HEK293 (cell line): ENCODE data around the gene DLX2.

Source experiments
- EGR2 ChIP-seq: fragments of 450-650 bp; formaldehyde crosslinking; IDR thresholded peaks from 2 replicates; pipeline ENCODE4 v1.5.1; 2016; ENCODE audit warnings: low read depth, missing biosample characterization, missing genetic modification characterization
- FEZF1 ChIP-seq: fragments of 450-650 bp; formaldehyde crosslinking; IDR thresholded peaks from 2 replicates; pipeline ENCODE4 v1.5.1; 2016; ENCODE audit warnings: missing biosample characterization, missing genetic modification characterization
- KLF7 ChIP-seq: fragments of 450-650 bp; formaldehyde crosslinking; IDR thresholded peaks from 2 replicates; pipeline ENCODE4 v1.5.1; 2016; ENCODE audit warnings: missing biosample characterization, missing genetic modification characterization, borderline replicate concordance
- MEIS1 ChIP-seq: sonication (generic); formaldehyde crosslinking; IDR thresholded peaks from 2 replicates; pipeline ENCODE4 v1.8.1; 2022; ENCODE audit warnings: missing genetic modification reagents, mild to moderate bottlenecking, borderline replicate concordance
- MYNN ChIP-seq: fragments of 450-650 bp; formaldehyde crosslinking; IDR thresholded peaks from 2 replicates; pipeline ENCODE4 v1.5.1; 2016; ENCODE audit warnings: missing biosample characterization, missing genetic modification characterization, borderline replicate concordance
- ZBTB10 ChIP-seq: fragments of 450-650 bp; formaldehyde crosslinking; IDR thresholded peaks from 2 replicates; pipeline ENCODE4 v1.5.1; 2016; ENCODE audit warnings: missing biosample characterization, missing genetic modification characterization
- ZFP3 ChIP-seq: fragments of 450-650 bp; formaldehyde crosslinking; IDR thresholded peaks from 2 replicates; pipeline ENCODE4 v1.5.1; 2016; ENCODE audit warnings: low read depth, missing biosample characterization, missing genetic modification characterization
- ZFP69B ChIP-seq: fragments of 450-650 bp; formaldehyde crosslinking; IDR thresholded peaks from 2 replicates; pipeline ENCODE4 v1.5.1; 2016; ENCODE audit warnings: missing biosample characterization, missing genetic modification characterization
- ZNF10 ChIP-seq: fragments of 450-650 bp; formaldehyde crosslinking; IDR thresholded peaks from 2 replicates; pipeline ENCODE4 v1.5.1; 2017; ENCODE audit warnings: missing biosample characterization, missing genetic modification characterization
- ZNF121 ChIP-seq: fragments of 450-650 bp; formaldehyde crosslinking; IDR thresholded peaks from 2 replicates; pipeline ENCODE4 v1.5.1; 2016; ENCODE audit warnings: missing biosample characterization, missing genetic modification characterization
- ZNF2 ChIP-seq: fragments of 450-650 bp; formaldehyde crosslinking; IDR thresholded peaks from 2 replicates; pipeline ENCODE4 v1.5.1; 2016; ENCODE audit warnings: missing biosample characterization, missing genetic modification characterization
- ZNF24 ChIP-seq: fragments of 450-650 bp; formaldehyde crosslinking; IDR thresholded peaks from 2 replicates; pipeline ENCODE4 v1.5.1; 2016; ENCODE audit warnings: missing biosample characterization, missing genetic modification characterization
- ZNF354C ChIP-seq: fragments of 450-650 bp; formaldehyde crosslinking; IDR thresholded peaks from 2 replicates; pipeline ENCODE4 v1.5.1; 2016; ENCODE audit warnings: missing biosample characterization, missing genetic modification characterization, low read depth, borderline replicate concordance
- ZNF394 ChIP-seq: fragments of 450-650 bp; formaldehyde crosslinking; IDR thresholded peaks from 2 replicates; pipeline ENCODE4 v1.5.1; 2016; ENCODE audit warnings: missing biosample characterization, missing genetic modification characterization, mild to moderate bottlenecking, moderate library complexity, borderline replicate concordance
- ZNF416 ChIP-seq: fragments of 450-650 bp; formaldehyde crosslinking; IDR thresholded peaks from 2 replicates; pipeline ENCODE4 v1.5.1; 2016; ENCODE audit warnings: missing biosample characterization, missing genetic modification characterization
- ZNF423 ChIP-seq: fragments of 450-650 bp; formaldehyde crosslinking; IDR thresholded peaks from 2 replicates; pipeline ENCODE4 v1.5.1; 2016; ENCODE audit warnings: missing biosample characterization, missing genetic modification characterization
- ZNF488 ChIP-seq: fragments of 450-650 bp; formaldehyde crosslinking; IDR thresholded peaks from 2 replicates; pipeline ENCODE4 v1.5.1; 2016; ENCODE audit warnings: missing biosample characterization, missing genetic modification characterization
- ZNF514 ChIP-seq: fragments of 450-650 bp; formaldehyde crosslinking; IDR thresholded peaks from 2 replicates; pipeline ENCODE4 v1.5.1; 2016; ENCODE audit warnings: missing biosample characterization, missing genetic modification characterization
- ZNF645 ChIP-seq: fragments of 450-650 bp; formaldehyde crosslinking; IDR thresholded peaks from 2 replicates; pipeline ENCODE4; 2016; ENCODE audit warnings: missing biosample characterization, missing genetic modification characterization
- ZNF76 ChIP-seq: fragments of 450-650 bp; formaldehyde crosslinking; IDR thresholded peaks from 2 replicates; pipeline ENCODE4; 2016; ENCODE audit warnings: low read depth, missing biosample characterization, missing genetic modification characterization, borderline replicate concordance
- ZNF777 ChIP-seq: fragments of 450-650 bp; formaldehyde crosslinking; IDR thresholded peaks from 2 replicates; pipeline ENCODE4 v1.5.1; 2017; ENCODE audit warnings: missing biosample characterization, missing genetic modification characterization, borderline replicate concordance
- ZNF837 ChIP-seq: fragments of 450-650 bp; formaldehyde crosslinking; IDR thresholded peaks from 2 replicates; pipeline ENCODE4 v1.5.1; 2016; ENCODE audit warnings: missing biosample characterization, missing genetic modification characterization
- ZSCAN30 ChIP-seq: fragments of 450-650 bp; IDR thresholded peaks from 2 replicates; pipeline ENCODE4 v1.5.1; 2018; ENCODE audit warnings: missing biosample characterization, mild to moderate bottlenecking, missing genetic modification characterization, moderate library complexity
- TF ChIP-seq, protein P1 (sequence below): fragments of 450-650 bp; formaldehyde crosslinking; IDR thresholded peaks from 2 replicates; pipeline ENCODE4 v1.5.1; 2016; ENCODE audit warnings: missing biosample characterization, missing genetic modification characterization
- TF ChIP-seq, protein P2 (sequence below): fragments of 450-650 bp; formaldehyde crosslinking; IDR thresholded peaks from 2 replicates; pipeline ENCODE4 v1.5.1; 2016; ENCODE audit warnings: missing biosample characterization, missing genetic modification characterization
- TF ChIP-seq, protein P3 (sequence below): fragments of 450-650 bp; formaldehyde crosslinking; IDR thresholded peaks from 2 replicates; pipeline ENCODE4 v1.5.1; 2016; ENCODE audit warnings: missing biosample characterization, missing genetic modification characterization

Gene DLX2

DNA sequence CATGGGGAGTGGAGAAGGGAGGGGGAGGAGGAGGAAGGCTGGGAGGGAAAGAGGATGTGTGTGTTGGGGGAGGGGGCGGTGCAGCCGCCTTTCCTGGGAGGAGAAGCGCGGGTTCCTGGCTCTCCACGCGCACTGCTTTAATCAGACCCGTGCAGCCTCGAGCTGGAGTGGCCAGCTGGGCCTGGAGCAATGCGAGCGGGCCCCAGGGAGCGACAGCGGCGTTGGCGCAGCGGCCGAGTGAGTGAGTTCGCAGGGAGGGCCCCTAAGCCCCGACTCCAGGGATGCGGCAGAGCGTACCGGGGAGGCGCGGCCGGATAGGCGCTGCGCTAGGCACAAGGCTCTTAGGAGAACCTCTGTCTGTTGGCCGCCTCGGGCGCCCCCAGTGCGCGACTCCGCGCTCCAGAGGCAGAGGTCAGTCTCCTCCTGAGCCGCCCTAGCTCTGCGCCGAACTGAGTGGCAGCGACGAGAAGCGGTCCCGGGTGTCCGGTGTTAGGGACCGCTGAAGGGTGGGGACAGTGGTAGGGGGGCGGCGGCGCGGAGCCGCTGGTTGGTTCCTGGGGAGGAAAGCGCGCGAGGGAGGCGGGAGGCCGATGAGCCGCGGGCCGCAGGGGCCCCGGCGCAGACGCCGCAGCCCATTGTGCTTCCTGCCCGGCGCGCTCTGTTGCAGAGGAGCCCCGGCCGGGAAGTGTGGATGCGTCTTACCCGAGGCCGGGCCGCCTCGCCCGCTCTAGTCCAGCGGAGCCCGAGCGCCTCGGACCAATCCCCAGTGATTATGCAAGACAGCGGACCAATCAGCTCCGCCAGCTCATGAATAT is 17.8 kb downstream of the DLX2 start (continued):
- 0 out of 2 replicates have a peak, but pooled peaks have one; percentile 25 for TF ChIP-seq ZBTB10 (tag by site-specific recombination)
- no peak for TF ChIP-seq ZNF354C (tag by site-specific recombination)
- TF ChIP-seq ZNF416 (tag by site-specific recombination), result no peak
- TF ChIP-seq ZNF76, result peak; percentile 60; the same call in 1 of the 2 replicates
- TF ChIP-seq ZNF837 (tag by site-specific recombination), result no peak
- TF ChIP-seq ZNF488 (tag by site-specific recombination), result no peak
- TF ChIP-seq MEIS1 (CRISPR knock-in tag), result no peak
- TF ChIP-seq ZNF2, result no peak
- peak; percentile 29; the same call in 1 of the 2 replicates for TF ChIP-seq ZNF10
- TF ChIP-seq KLF7, result peak; percentile 55; the same call in 1 of the 2 replicates
- 0 out of 2 replicates have a peak, but pooled peaks have one; percentile 39 for TF ChIP-seq EGR2 (tag by site-specific recombination)
- TF ChIP-seq MYNN (tag by site-specific recombination), result no peak; the same call in 1 of the 2 replicates
- 0 out of 2 replicates have a peak, but pooled peaks have one; percentile 34 for TF ChIP-seq ZNF645 (tag by site-specific recombination)
- 0 out of 2 replicates have a peak, but pooled peaks have one; percentile 8 for TF ChIP-seq ZNF24 (tag by site-specific recombination)
- TF ChIP-seq, protein P1, sequence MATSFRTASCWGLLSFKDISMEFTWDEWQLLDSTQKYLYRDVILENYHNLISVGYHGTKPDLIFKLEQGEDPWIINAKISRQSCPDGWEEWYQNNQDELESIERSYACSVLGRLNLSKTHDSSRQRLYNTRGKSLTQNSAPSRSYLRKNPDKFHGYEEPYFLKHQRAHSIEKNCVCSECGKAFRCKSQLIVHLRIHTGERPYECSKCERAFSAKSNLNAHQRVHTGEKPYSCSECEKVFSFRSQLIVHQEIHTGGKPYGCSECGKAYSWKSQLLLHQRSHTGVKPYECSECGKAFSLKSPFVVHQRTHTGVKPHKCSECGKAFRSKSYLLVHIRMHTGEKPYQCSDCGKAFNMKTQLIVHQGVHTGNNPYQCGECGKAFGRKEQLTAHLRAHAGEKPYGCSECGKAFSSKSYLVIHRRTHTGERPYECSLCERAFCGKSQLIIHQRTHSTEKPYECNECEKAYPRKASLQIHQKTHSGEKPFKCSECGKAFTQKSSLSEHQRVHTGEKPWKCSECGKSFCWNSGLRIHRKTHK (tag by site-specific recombination), result no peak
- TF ChIP-seq ZFP3 (tag by site-specific recombination), result no peak
- TF ChIP-seq, protein P2, sequence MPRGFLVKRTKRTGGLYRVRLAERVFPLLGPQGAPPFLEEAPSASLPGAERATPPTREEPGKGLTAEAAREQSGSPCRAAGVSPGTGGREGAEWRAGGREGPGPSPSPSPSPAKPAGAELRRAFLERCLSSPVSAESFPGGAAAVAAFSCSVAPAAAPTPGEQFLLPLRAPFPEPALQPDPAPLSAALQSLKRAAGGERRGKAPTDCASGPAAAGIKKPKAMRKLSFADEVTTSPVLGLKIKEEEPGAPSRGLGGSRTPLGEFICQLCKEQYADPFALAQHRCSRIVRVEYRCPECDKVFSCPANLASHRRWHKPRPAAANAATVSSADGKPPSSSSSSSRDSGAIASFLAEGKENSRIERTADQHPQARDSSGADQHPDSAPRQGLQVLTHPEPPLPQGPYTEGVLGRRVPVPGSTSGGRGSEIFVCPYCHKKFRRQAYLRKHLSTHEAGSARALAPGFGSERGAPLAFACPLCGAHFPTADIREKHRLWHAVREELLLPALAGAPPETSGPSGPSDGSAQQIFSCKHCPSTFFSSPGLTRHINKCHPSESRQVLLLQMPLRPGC (tag by site-specific recombination), result no peak
- 0 out of 2 replicates have a peak, but pooled peaks have one; percentile 8 for TF ChIP-seq ZNF121 (tag by site-specific recombination)
- no peak for TF ChIP-seq ZNF514
- peak; percentile 10; the same call in 1 of the 2 replicates for TF ChIP-seq ZNF423 (tag by site-specific recombination)
- TF ChIP-seq FEZF1 (tag by site-specific recombination), result peak; percentile 36
- peak; percentile 75; the same call in 1 of the 2 replicates for TF ChIP-seq ZSCAN30 (tag by site-specific recombination)
- TF ChIP-seq ZNF394 (tag by site-specific recombination), result peak; percentile 75; the same call in 1 of the 2 replicates
- peak; percentile 30; the same call in 1 of the 2 replicates for TF ChIP-seq ZFP69B (tag by site-specific recombination)
- TF ChIP-seq, protein P3, sequence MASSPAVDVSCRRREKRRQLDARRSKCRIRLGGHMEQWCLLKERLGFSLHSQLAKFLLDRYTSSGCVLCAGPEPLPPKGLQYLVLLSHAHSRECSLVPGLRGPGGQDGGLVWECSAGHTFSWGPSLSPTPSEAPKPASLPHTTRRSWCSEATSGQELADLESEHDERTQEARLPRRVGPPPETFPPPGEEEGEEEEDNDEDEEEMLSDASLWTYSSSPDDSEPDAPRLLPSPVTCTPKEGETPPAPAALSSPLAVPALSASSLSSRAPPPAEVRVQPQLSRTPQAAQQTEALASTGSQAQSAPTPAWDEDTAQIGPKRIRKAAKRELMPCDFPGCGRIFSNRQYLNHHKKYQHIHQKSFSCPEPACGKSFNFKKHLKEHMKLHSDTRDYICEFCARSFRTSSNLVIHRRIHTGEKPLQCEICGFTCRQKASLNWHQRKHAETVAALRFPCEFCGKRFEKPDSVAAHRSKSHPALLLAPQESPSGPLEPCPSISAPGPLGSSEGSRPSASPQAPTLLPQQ (tag by site-specific recombination), result peak; percentile 79; the same call in 1 of the 2 replicates
- TF ChIP-seq ZNF777, result no peak
